Jurkat, Clone E6-1 (cell line): ENCODE measurements around the gene BEND5. TPM values are rescaled to one million over a fixed set of nuclear protein-coding genes. Genes with fewer than 3 reads are reported as not detected.

ENCODE experiments used
- DNase-seq: peaks from one replicate; pipeline ENCODE4 v3.0.0-alpha.2; 2011; ENCODE audit warnings: low read depth, low spot score
- H3K4me3 ChIP-seq: 2 replicates; pipeline ENCODE4 v1.5.1; 2011; ENCODE audit warnings: mild to moderate bottlenecking, low read length, control low read depth, moderate library complexity
- polyA plus RNA-seq: library from polyadenylated mRNA; unstranded; fragments of >200 nt; gene quantifications from one replicate; pipeline ENCODE4 v1.2.1, GENCODE V29; 2012; ENCODE audit warnings: missing spikeins; ENCODE audit not compliant: insufficient read length, insufficient read depth

BEND5 gene, protein sequence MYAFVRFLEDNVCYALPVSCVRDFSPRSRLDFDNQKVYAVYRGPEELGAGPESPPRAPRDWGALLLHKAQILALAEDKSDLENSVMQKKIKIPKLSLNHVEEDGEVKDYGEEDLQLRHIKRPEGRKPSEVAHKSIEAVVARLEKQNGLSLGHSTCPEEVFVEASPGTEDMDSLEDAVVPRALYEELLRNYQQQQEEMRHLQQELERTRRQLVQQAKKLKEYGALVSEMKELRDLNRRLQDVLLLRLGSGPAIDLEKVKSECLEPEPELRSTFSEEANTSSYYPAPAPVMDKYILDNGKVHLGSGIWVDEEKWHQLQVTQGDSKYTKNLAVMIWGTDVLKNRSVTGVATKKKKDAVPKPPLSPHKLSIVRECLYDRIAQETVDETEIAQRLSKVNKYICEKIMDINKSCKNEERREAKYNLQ
- polyA plus RNA-seq: 28.2 TPM

DNA sequence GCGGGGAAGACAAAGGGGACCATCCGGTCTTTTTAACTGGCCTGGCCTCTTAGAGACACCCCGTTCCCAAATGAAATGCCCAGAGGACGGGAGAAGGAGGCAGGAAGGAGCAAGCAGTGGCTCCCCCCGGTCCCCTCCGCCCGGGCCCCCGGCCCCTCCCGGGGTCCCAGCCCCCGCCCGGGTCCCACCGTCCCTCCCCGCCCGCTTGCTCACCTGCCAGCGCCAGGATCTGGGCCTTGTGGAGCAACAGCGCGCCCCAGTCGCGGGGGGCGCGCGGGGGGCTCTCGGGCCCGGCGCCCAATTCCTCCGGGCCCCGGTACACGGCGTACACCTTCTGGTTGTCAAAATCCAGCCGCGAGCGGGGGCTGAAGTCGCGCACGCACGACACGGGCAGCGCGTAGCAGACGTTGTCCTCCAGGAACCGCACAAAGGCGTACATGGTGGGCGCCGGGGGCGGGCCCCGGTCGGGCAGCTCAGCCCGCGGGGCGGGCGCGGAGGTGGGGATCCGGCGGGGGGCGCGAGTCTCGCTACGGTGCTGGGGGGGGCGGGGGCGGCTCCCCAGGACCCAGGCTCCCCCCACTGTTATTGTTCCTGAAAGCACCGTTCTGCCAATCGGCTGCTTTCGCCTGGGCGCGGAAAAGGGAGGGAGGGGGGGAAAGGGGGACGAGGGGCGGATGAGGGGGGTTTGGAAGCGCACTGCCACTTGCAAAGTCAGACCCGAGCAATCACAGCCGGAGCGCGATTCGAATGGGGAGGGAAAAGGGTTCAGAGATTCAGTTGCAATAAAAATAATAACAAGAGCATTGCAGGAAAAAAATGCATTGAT is at the start of gene BEND5:
Gene BEND5, minus strand, starts transcription at position 499 of the 826 bp plus-strand sequence. Its CDS starts 60 bp downstream, at position 439.
- peak within 1 kb of the TSS; percentile 83 for H3K4me3 ChIP-seq
- peak; percentile 84 for DNase-seq

GRCh38 chr1:48823168-48823567 is 46.5 kb upstream of the BEND5 start:
- no peak for DNase-seq
- H3K4me3 ChIP-seq: no peak overlapping the region

- H3K4me3 ChIP-seq: no peak overlapping the region
- no peak for DNase-seq
Measured at GRCh38 chr1:48820491-48820890, 43.8 kb upstream of the BEND5 start.

DNA sequence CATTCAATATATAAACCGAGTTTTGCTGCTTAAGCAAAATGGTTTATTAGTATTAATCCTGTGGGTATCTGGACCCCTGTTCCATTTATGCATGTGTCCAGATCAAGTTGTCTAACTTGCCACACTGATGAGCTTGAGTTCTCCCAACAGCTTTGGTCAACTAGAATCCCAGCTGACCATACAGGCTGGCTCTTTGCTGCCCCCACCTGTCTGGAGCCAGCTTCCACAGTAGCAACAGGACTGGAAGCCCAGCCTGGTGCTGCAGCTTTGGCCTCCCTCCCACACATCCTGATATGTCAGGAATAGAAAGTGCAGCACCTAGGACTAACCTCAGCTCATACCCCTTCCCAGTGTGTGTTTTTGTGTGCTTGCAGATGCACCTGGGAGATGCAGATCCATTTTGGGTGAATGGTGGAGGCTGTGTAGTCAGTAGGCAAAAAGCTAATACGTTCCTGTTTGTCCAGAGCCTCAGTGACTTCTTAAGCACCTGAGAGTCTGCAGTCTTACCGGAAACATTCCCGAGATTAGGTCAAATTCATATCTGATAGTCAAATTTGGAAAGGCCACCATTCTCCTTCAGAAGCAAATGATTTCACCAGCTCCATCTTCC is 40.9 kb upstream of the BEND5 start:
- DNase-seq: peak; percentile 0
- no peak overlapping the region for H3K4me3 ChIP-seq

- no peak for DNase-seq
- no peak overlapping the region for H3K4me3 ChIP-seq
Measured at GRCh38 chr1:48810740-48811139, 34.0 kb upstream of the BEND5 start.

DNA sequence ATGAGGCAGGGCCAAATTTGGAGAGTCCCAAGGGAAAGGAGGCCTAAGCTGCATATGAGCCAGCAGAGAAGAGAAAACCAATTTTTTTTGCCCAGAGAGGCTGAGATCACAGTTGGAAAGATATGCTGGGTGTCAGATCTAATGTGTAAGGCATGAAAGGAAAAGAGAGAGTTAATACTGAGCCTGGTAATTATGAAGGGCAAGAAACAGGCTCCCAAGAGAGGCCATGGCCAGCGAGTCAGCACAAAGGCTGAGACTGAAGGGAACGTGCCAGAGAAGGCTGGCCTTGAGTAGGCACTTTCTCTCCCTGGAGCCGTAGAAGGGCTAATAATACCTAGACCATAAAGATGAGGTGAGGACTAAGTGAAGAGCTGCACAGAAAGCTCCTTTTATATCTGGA is 31.8 kb upstream of the BEND5 start:
- no peak overlapping the region for H3K4me3 ChIP-seq
- DNase-seq: no peak

- no peak for DNase-seq
- H3K4me3 ChIP-seq: no peak overlapping the region
Measured at GRCh38 chr1:48807554-48808260, 31.0 kb upstream of the BEND5 start.

DNA sequence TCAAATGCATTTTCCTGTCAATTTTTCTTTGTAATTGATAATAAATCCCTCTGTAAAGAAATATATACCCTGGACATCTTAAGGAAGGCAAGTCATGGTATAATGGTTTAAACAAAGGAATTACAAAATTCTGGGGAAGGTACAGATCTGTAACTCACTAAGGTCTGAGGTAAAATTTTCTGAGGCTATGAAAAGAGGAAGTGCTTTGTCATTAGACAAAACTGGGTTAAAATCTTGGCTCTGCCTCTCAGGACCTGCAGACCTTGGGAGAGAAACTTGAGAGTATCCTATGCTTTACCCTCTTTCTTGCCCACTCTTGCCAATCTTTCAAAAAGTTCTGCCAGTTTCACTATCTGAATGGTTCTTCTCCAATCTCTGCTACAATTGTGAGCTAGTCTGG is 26.8 kb upstream of the BEND5 start:
- no peak for DNase-seq

DNA sequence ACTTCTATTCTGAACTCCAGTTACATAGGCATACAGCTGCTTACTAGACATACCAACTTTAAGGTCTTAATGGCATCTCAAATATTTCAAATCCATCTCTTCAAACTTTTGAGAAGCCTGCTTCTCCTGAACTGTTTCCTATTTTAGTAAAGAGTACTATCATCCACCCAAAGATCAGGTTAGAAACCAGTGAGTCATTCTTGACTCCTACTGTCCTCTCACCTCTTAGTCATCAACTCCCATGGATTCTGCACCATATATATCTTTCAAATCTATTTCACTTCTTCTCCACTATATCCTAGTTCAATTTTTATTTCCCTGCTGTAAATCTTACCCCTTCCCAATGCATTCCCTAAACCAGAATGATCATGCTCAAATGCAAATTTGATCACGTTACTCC is 18.1 kb upstream of the BEND5 start:
- DNase-seq: no peak

More for the DNA sequence above, 26.8 kb upstream of the BEND5 start:
- H3K4me3 ChIP-seq: no peak overlapping the region

DNA sequence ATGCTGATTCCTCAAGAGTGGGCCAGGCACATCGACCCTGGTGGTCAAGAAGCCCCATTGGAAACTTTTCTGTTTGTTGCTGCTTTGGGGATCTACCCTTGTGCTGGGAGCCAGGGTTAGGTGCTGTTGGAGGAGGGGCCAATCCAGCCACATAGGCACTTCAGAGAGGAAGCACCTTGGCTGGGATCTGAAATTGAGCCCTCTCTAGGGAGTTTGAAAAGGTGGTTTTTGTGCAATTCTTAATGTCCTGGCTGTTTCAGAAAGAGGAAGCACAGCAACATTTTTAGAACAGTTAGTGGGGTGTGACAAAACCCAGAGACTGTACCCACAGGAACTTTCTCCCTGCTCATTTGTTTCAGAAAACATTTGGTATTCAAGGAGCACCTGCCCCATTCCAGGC is 17.2 kb upstream of the BEND5 start:
- no peak overlapping the region for H3K4me3 ChIP-seq
- no peak for DNase-seq

More for the DNA sequence above, 18.1 kb upstream of the BEND5 start:
- no peak overlapping the region for H3K4me3 ChIP-seq

GRCh38 chr1:48792961-48793360 is 16.3 kb upstream of the BEND5 start:
- H3K4me3 ChIP-seq: no peak overlapping the region
- no peak for DNase-seq

DNA sequence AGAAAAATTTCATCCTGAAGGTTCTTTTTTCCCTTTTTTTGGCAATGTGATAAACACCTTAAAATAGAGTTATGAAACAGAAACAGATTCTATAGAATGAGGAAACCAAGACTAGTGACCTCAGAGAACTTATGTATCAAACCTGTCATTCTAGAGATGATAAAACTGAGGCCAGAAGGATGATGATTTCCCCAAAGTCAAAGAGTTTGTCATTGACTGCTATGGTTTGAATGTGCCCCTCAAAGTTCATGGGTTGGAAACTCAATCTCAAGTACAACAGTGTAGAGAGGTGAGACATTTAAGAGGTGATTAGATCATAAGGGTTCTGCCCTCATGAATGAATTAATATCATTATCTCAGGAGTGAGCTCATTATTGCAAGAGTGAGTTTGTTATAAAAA is 13.7 kb upstream of the BEND5 start:
- DNase-seq: no peak
- no peak overlapping the region for H3K4me3 ChIP-seq

DNA sequence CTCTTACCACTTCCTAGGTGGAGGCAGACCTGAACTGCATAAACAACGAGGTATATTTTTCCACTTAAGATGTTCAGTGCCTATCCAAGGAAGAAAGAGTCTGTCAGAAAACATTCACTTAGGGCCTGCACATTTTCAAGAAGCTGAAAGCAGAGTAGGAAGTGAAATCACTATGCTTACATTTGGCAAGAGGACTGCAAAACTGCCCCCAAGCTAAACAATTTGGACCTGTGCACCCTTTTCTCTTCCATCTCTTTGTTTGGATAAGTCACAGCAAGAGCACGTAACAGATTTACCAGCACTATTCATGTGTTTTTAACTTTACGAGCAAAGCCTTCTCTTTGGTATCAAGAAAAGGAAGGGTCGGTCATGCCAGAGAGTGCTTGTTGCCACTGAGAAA is 13.2 kb upstream of the BEND5 start:
- no peak overlapping the region for H3K4me3 ChIP-seq
- DNase-seq: no peak

- no peak for DNase-seq
- no peak overlapping the region for H3K4me3 ChIP-seq
Measured at GRCh38 chr1:48785869-48786268, 9.2 kb upstream of the BEND5 start.

- no peak overlapping the region for H3K4me3 ChIP-seq
Measured at GRCh38 chr1:48784301-48784700, 7.6 kb upstream of the BEND5 start.

GRCh38 chr1:48777219-48777895 is 666 bp upstream of the BEND5 start:
- DNase-seq: no peak
- H3K4me3 ChIP-seq: peak overlapping the region; percentile 72

More at GRCh38 chr1:48784301-48784700, 7.6 kb upstream of the BEND5 start:
- DNase-seq: no peak

DNA sequence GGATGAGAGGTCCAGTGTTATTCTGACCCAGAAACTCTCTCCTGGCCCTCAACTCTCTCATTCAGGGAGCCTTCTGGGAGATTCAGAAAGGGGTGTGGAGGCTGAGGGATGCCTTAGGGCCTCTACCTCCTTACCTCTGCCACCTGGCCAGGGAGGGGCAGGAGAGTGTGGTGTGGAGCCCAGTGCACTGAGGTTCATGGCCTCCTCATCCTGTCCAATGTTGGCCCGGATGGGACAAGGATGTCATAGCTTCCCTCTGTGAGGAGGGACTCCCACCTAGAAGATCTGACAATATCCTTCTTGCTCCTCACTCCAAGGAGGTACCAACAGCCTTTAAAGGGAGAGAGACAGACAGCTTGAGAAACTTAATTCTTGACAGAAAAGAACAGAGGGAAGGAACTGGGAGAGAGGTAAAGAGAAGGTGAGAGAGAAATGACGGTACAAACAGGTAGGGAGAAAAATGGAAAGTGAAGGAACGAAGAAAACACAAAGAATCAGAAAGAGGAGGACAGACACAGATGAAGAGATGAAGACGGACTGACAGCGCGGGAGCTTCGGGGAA is 779 bp downstream of the BEND5 start:
- H3K4me3 ChIP-seq: peak overlapping the region; percentile 83
- DNase-seq: no peak

DNA sequence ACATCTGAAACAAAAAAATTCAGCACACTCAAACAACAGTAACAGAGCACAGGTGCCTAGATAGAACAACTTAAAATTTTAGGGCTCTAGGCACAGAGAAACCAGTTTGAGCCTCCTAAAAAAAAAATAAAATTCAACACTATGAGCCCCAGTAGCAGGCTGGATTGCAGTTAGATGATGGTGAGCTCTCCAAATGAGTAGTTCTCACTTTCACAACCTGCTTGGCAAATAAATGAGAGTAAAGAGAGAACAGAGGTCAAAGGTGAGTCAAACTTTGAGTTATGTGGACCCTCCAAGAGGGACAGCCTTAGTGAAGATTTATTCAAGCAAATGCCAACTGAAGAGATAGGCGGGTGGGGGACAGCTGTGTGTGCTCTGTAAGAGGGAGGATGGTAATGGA is 3.6 kb downstream of the BEND5 start:
- no peak for DNase-seq
- no peak overlapping the region for H3K4me3 ChIP-seq
